Fibroblast of lung (primary cell): Measurements from ENCODE around the gene SLC49A4.

ENCODE experiments used
- EZH2 ChIP-seq: IDR thresholded peaks from 2 replicates; pipeline ENCODE4 v1.5.1; 2012; ENCODE audit warnings: low read length, control low read depth, mild to moderate bottlenecking; ENCODE audit errors: missing control alignments
- TF ChIP-seq, protein P1 (sequence below), 2 donors: IDR thresholded peaks in 1 of 2; conservative IDR thresholded peaks in 1 of 2; 1 replicate in 1 of 2; 2 replicates in 1 of 2; pipeline ENCODE4 v1.5.1; 2011 to 2012; ENCODE audit warnings: low read length in 2 of 2, control low read depth in 1 of 2, inconsistent platforms in 1 of 2, low read depth in 1 of 2, mild to moderate bottlenecking in 1 of 2

DNA sequence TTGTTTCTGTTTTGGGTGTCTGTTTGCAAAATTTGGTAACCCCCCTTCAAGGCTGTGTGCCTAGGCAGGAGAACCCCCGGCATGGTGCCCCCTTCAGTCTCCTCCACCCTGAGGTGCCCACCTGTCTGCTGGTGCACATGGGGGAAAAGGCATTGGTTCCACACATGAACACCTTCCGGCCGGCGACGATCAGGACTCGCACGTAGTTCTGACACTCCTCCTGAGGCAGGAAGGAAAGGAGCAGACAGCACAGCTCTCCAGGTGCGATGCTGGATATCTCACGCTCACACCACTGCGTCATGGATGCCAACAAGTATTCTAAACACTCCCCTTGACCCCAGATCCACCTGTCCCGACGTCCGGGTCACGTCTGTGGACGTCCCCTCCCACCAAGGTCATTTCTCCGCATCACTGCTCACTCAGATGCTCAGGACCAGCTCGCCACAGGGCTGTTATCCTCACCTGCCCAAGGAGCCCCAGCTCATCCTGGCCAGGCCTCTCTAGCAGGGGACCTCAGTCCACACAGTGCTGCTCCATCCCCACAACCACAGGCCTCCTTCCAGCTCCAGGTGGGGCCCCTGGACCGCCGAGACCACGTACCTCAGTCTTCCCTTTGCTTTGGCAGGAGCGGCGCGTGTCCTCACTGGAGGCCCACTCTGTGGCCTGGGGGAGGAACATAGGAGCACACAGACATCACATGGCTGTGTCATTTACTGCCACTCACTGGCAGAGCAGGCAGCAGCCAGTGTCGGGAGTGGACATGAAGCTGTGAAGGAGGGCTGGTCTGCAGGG lies 133.7 kb downstream of the SLC49A4 start:
- TF ChIP-seq, protein P1, sequence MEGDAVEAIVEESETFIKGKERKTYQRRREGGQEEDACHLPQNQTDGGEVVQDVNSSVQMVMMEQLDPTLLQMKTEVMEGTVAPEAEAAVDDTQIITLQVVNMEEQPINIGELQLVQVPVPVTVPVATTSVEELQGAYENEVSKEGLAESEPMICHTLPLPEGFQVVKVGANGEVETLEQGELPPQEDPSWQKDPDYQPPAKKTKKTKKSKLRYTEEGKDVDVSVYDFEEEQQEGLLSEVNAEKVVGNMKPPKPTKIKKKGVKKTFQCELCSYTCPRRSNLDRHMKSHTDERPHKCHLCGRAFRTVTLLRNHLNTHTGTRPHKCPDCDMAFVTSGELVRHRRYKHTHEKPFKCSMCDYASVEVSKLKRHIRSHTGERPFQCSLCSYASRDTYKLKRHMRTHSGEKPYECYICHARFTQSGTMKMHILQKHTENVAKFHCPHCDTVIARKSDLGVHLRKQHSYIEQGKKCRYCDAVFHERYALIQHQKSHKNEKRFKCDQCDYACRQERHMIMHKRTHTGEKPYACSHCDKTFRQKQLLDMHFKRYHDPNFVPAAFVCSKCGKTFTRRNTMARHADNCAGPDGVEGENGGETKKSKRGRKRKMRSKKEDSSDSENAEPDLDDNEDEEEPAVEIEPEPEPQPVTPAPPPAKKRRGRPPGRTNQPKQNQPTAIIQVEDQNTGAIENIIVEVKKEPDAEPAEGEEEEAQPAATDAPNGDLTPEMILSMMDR (conservative IDR thresholded peaks at IDR 0.05 in 1 of 2, IDR thresholded peaks at IDR 0.05 in 1 of 2; ENCODE audit: low read depth in 1 of 2, low read length in 2 of 2) = no peak
- no peak for TF ChIP-seq EZH2
